Neutrophil (primary cell): ENCODE results near the gene INPP5B.

Source experiments
- H3K27ac ChIP-seq: fragments of 200-600 bp; sonication (generic); 2 replicates; pipeline ENCODE4 v1.5.1; 2016; ENCODE audit warnings: mild to moderate bottlenecking, moderate library complexity
- H3K27me3 ChIP-seq: fragments of 200-600 bp; sonication (generic); 2 replicates; pipeline ENCODE4 v1.6.0; 2016; ENCODE audit warnings: mild to moderate bottlenecking
- H3K36me3 ChIP-seq: fragments of 200-600 bp; sonication (generic); 2 replicates; pipeline ENCODE4 v1.5.1; 2017
- H3K4me1 ChIP-seq, 2 experiments: fragments of 200-600 bp in 1 of 2; sonication (generic) in 1 of 2; 1 replicate in 1 of 2; 2 replicates in 1 of 2; pipeline versions ENCODE4 v1.5.1 to v1.6.1; 2013 to 2016; ENCODE audit warnings: low read depth in 1 of 2, low read length in 1 of 2, mild to moderate bottlenecking in 1 of 2, moderate library complexity in 1 of 2; ENCODE audit not compliant: control insufficient read depth in 1 of 2, insufficient read depth in 1 of 2
- H3K4me3 ChIP-seq, 2 experiments: fragments of 200-600 bp in 1 of 2; sonication (generic) in 1 of 2; 1 replicate in 1 of 2; 2 replicates in 1 of 2; pipeline ENCODE4 v1.5.1; 2013 to 2016; ENCODE audit warnings: low read depth in 1 of 2, low read length in 1 of 2, mild to moderate bottlenecking in 1 of 2, moderate library complexity in 1 of 2
- H3K9me3 ChIP-seq: fragments of 200-600 bp; sonication (generic); 2 replicates; pipeline ENCODE4 v1.5.1; 2016
- TF ChIP-seq, protein P1 (sequence below): fragments of 200-600 bp; sonication (generic); IDR thresholded peaks from 2 replicates; pipeline ENCODE4 v1.5.1; 2016; ENCODE audit warnings: antibody characterized with exemption

The INPP5B gene

DNA sequence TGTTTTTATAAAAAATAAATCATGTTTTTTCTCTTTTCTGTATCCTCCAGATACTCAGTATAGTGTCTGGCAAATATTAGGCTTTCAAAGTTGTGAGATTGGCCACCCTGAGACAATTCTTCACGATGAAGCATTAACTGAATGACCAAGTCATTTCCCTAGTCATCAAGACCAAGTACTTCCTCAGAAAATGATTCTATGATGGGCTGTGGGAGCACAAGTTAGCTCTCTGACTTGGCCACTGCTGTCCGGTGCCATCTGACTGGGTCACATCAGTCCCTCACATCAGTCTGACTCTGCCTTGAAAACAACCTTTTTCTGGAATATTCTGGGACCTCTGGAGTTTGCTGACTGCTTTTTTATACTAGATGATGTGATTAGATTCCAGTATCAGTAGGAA lies 125.4 kb downstream of the INPP5B start:
- no peak overlapping the region for H3K27ac ChIP-seq
- peaks cover 88% of the 10 kb centered on the region for H3K36me3 ChIP-seq
- H3K4me3 ChIP-seq: no peak overlapping the region
- no peaks in the 10 kb centered on the region for H3K27me3 ChIP-seq
- H3K4me1 ChIP-seq: peaks cover 15 to 16% of the 10 kb centered on the region in 2 experiments
- no peaks in the 10 kb centered on the region for H3K9me3 ChIP-seq
- TF ChIP-seq, protein P1, sequence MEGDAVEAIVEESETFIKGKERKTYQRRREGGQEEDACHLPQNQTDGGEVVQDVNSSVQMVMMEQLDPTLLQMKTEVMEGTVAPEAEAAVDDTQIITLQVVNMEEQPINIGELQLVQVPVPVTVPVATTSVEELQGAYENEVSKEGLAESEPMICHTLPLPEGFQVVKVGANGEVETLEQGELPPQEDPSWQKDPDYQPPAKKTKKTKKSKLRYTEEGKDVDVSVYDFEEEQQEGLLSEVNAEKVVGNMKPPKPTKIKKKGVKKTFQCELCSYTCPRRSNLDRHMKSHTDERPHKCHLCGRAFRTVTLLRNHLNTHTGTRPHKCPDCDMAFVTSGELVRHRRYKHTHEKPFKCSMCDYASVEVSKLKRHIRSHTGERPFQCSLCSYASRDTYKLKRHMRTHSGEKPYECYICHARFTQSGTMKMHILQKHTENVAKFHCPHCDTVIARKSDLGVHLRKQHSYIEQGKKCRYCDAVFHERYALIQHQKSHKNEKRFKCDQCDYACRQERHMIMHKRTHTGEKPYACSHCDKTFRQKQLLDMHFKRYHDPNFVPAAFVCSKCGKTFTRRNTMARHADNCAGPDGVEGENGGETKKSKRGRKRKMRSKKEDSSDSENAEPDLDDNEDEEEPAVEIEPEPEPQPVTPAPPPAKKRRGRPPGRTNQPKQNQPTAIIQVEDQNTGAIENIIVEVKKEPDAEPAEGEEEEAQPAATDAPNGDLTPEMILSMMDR: no peak

DNA sequence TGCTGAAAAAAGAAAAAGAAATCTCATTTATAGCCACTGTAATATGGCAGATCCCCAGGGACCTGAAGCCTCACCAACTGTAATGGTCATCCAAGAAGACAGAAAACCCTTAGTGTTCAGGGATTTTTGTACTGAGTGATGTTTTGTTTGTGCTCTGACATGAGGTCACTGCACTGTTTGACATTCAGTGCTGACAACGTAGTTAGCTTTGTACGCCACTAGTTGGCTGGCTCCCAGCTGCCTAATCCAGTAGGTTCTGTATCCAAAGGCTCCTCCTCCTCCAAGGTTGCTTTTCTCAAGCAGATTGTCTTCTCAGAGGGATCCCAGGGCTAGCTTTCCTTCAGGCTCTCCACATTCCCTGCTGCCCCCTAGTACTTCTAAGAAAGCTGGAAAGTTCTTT lies 129.4 kb downstream of the INPP5B start:
- TF ChIP-seq, protein P1: no peak
- Histone ChIP-seq H3K4me3 (no peak overlapping the region), H3K9me3 (no peaks in the 10 kb centered on the region), H3K27me3 (no peaks in the 10 kb centered on the region), H3K4me1 (peaks cover 10 to 11% of the 10 kb centered on the region in 2 experiments), H3K27ac (peak overlapping the region; percentile 27), H3K36me3 (peaks cover 97% of the 10 kb centered on the region)

DNA sequence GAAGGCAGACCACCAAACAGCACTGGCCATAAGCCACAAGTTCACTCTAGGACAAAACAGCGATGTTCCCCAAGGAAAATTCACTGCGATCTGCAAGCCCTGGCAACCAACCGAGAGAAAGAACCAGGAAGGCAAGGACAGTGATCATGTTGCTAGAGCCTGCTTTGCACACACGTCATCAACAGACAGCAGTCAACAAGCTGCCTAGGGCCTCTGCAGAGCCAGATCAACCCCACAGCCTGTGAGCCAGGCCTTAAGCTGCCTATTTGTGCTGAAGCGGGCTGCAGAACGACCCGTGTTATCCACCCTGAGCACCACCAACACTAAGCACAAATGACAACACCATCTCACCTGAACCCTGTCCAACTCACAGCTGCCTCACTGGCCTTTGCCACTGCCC lies 132.6 kb downstream of the INPP5B start:
- peaks cover 25 to 39% of the 10 kb centered on the region in 2 experiments for H3K4me1 ChIP-seq
- no peak overlapping the region for H3K27ac ChIP-seq
- no peaks in the 10 kb centered on the region for H3K27me3 ChIP-seq
- TF ChIP-seq, protein P1: no peak
- H3K4me3 ChIP-seq: no peak overlapping the region
- H3K36me3 ChIP-seq: peaks cover 77% of the 10 kb centered on the region
- no peaks in the 10 kb centered on the region for H3K9me3 ChIP-seq

DNA sequence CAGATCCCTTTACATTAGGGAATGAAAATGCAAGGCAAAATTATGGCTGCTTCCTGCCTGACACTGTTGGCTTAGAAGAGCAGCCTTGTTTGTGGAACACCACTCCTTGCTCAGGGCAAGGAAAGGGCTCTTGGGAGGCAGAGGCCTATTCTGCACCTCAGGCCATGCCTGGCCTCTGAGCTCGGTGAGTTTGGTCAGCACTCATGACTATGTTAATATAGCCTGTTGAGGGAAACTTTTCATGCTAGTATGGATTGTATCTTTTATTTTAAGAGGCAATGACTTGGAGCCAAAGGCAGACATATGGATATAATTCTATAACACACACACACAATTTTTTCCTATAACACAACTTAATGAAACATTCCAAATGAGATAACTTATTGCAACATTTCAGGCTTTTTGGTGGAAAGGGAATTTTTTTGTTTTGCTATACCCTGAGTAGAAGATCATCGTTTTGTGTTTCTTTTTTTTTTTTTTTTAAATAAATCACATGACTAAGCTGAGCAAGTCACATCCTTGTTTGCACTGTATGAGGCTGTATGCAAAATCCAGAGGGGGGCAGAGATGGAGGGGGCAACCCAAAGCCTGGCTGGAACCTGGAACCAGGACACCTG lies 133.2 kb downstream of the INPP5B start:
- peaks cover 31 to 45% of the 10 kb centered on the region in 2 experiments for H3K4me1 ChIP-seq
- no peaks in the 10 kb centered on the region for H3K27me3 ChIP-seq
- no peak overlapping the region for H3K4me3 ChIP-seq
- peak overlapping the region; percentile 93 for H3K27ac ChIP-seq
- TF ChIP-seq, protein P1: no peak
- peaks cover 71% of the 10 kb centered on the region for H3K36me3 ChIP-seq
- no peaks in the 10 kb centered on the region for H3K9me3 ChIP-seq

DNA sequence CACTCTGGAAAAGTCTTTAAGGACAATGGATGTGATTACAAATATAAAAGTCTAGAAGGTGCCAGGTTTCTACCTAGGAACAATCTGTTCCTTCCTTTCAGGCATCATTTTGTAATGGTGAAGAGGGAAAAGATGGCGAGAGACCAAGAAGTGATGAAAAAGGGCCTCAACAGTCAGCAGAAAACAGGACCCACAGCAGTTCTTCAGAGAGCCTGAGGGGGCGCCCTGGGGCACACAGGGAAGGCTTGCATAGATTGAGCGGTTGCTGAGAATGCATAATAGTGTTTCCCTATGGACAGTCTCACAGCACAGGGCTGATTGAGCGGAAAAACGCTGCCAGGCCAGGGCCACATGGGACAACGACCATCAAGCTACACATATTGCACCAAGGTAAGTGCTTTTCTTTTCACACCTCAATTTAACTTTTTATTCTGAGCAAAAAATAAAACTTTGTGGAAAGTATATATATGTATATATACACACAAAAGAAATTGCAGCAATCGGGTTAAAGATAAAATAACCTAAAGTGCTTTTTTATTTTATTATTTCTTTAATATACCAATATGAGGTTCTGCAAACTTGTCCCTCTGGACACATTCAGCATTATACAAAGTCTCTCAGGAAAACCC lies 135.7 kb downstream of the INPP5B start:
- Histone ChIP-seq H3K4me3 (no peak overlapping the region), H3K27me3 (no peaks in the 10 kb centered on the region), H3K27ac (peak overlapping the region; percentile 93), H3K4me1 (peaks cover 43 to 60% of the 10 kb centered on the region in 2 experiments), H3K9me3 (no peaks in the 10 kb centered on the region), H3K36me3 (peaks cover 53% of the 10 kb centered on the region)
- TF ChIP-seq, protein P1: peak; percentile 89
